Spinal cord (tissue), 10 donors: ENCODE data around the gene NDFIP2. TPM values are rescaled to one million over a fixed set of nuclear protein-coding genes. Genes with fewer than 3 reads are reported as not detected.

Experiments used
- DNase-seq, 6 donors: peaks; one replicate each; pipeline versions ENCODE4 v3.0.0 to v3.0.0-alpha.2; 2013 to 2015; ENCODE audit warnings: low spot score in 6 of 6, low read depth in 4 of 6
- H3K27ac ChIP-seq: one replicate; pipeline ENCODE4 v1.5.1; 2013; ENCODE audit warnings: low read depth, low read length, control low read depth
- H3K27me3 ChIP-seq: one replicate; pipeline ENCODE4 v1.6.1; 2013; ENCODE audit warnings: low read length; ENCODE audit not compliant: control insufficient read depth, insufficient read depth
- H3K36me3 ChIP-seq: one replicate; pipeline ENCODE4 v1.6.1; 2013; ENCODE audit warnings: low read length; ENCODE audit not compliant: control insufficient read depth, insufficient read depth
- H3K4me1 ChIP-seq: one replicate; pipeline ENCODE4 v1.6.1; 2013; ENCODE audit warnings: low read length; ENCODE audit not compliant: control insufficient read depth, insufficient read depth
- H3K4me3 ChIP-seq: one replicate; pipeline ENCODE4 v1.5.1; 2013; ENCODE audit warnings: low read depth, low read length, control low read depth
- H3K9me3 ChIP-seq: one replicate; pipeline ENCODE4 v1.6.1; 2013; ENCODE audit warnings: low read length; ENCODE audit not compliant: control insufficient read depth, insufficient read depth
- WGBS: methylation state at CpG from one replicate; pipeline ENCODE4 v1.1.5; 2013; ENCODE audit warnings: missing lambda C conversion rate; ENCODE audit not compliant: insufficient coverage; 5-methylcytosine and 5-hydroxymethylcytosine counted together
- polyA plus RNA-seq, 2 donors: library from polyadenylated mRNA; unstranded; fragments of 120-200 nt; gene quantifications; one replicate each; pipeline ENCODE4 v1.2.1, GENCODE V29; 2013; ENCODE audit not compliant: insufficient read length in 2 of 2
- total RNA-seq, 2 donors: library from RNA; depleted of rRNA in 1 of 2; stranded (reverse); fragments of 120-200 nt in 1 of 2; fragments of >200 nt in 1 of 2; gene quantifications; one replicate each; pipeline versions ENCODE4 v1.2.3 to v1.2.4, GENCODE V29; 2013 to 2014
- donor health status: healthy.

NDFIP2 gene
- total and polyA plus RNA-seq, 4 donors: 33.4 to 62.5 (median 37.1) TPM

- Histone ChIP-seq H3K27ac (no peak overlapping the region), H3K36me3 (no peaks in the 10 kb centered on the region), H3K4me3 (no peak overlapping the region), H3K27me3 (no peaks in the 10 kb centered on the region), H3K4me1 (no peaks in the 10 kb centered on the region), H3K9me3 (peaks cover 1% of the 10 kb centered on the region)
- WGBS: 93% methylated on average over 3 of the region's 7 CpGs
- DNase-seq: no peak
Observed at GRCh38 chr13:79501538-79502232, 20.7 kb downstream of the NDFIP2 start.

GRCh38 chr13:79502859-79503468, 22.0 kb downstream of the NDFIP2 start:
- H3K4me3 ChIP-seq: no peak overlapping the region
- peaks cover 1% of the 10 kb centered on the region for H3K9me3 ChIP-seq
- no peaks in the 10 kb centered on the region for H3K27me3 ChIP-seq
- H3K36me3 ChIP-seq: no peaks in the 10 kb centered on the region
- H3K27ac ChIP-seq: no peak overlapping the region
- 83% methylated on average over 2 of the region's 3 CpGs for WGBS
- H3K4me1 ChIP-seq: no peaks in the 10 kb centered on the region
- DNase-seq: peak in 1 of 6 donors; percentile 35

DNA sequence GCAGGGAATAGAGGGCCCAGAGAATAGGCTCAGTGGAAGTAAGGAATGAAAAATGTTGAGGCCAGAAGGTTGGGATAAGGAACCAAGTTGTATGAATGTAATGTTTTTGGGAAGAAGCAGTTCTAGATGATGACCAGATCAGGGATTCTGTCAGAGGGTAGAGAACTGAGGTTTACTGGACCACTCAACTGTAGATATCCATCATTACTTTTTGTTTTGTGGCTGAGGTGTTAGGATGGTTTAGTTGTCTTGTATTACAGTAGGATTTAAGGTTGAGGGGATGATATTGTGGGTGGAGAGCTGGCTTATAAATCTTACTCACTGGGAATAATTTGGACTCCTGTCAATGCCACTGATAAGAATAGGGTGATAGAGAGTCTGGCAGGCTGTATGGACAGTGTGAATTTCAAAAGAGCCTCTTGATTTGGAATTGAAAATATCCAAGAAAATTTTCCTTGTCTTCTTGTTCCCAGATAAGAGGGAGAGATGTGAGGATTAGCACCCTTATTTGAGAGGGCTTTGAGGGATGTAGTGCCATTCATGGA, 22.6 kb downstream of the NDFIP2 start:
- Histone ChIP-seq H3K27me3 (no peaks in the 10 kb centered on the region), H3K4me3 (no peak overlapping the region), H3K27ac (no peak overlapping the region), H3K4me1 (no peaks in the 10 kb centered on the region), H3K9me3 (peaks cover 1% of the 10 kb centered on the region), H3K36me3 (no peaks in the 10 kb centered on the region)
- no peak for DNase-seq

- no peak overlapping the region for H3K27ac ChIP-seq
- H3K36me3 ChIP-seq: no peaks in the 10 kb centered on the region
- no peaks in the 10 kb centered on the region for H3K9me3 ChIP-seq
- H3K4me3 ChIP-seq: no peak overlapping the region
- H3K4me1 ChIP-seq: no peaks in the 10 kb centered on the region
- DNase-seq: no peak
- 80% methylated on average over 1 of the region's 6 CpGs for WGBS
- H3K27me3 ChIP-seq: no peaks in the 10 kb centered on the region
Observed at GRCh38 chr13:79508224-79508961, 27.4 kb downstream of the NDFIP2 start.

GRCh38 chr13:79511611-79512010, 30.7 kb downstream of the NDFIP2 start:
- Histone ChIP-seq H3K4me1 (no peaks in the 10 kb centered on the region), H3K4me3 (no peak overlapping the region), H3K27me3 (no peaks in the 10 kb centered on the region), H3K27ac (no peak overlapping the region), H3K36me3 (no peaks in the 10 kb centered on the region), H3K9me3 (no peaks in the 10 kb centered on the region)
- 100% methylated on average over 1 of the region's 2 CpGs for WGBS
- DNase-seq: no peak

GRCh38 chr13:79512950-79513349, 32.0 kb downstream of the NDFIP2 start:
- no peak for DNase-seq
- H3K4me3 ChIP-seq: no peak overlapping the region
- no peaks in the 10 kb centered on the region for H3K36me3 ChIP-seq
- no peaks in the 10 kb centered on the region for H3K27me3 ChIP-seq
- no peak overlapping the region for H3K27ac ChIP-seq
- no peaks in the 10 kb centered on the region for H3K4me1 ChIP-seq
- H3K9me3 ChIP-seq: no peaks in the 10 kb centered on the region

GRCh38 chr13:79516595-79516994, 35.6 kb downstream of the NDFIP2 start:
- no peak for DNase-seq
- H3K4me3 ChIP-seq: no peak overlapping the region
- H3K27me3 ChIP-seq: no peaks in the 10 kb centered on the region
- no peaks in the 10 kb centered on the region for H3K4me1 ChIP-seq
- no peak overlapping the region for H3K27ac ChIP-seq
- no peaks in the 10 kb centered on the region for H3K36me3 ChIP-seq
- H3K9me3 ChIP-seq: no peaks in the 10 kb centered on the region

GRCh38 chr13:79519255-79519654, 38.3 kb downstream of the NDFIP2 start:
- no peak for DNase-seq
- no peak overlapping the region for H3K27ac ChIP-seq
- 60% methylated on average over 1 of the region's 3 CpGs for WGBS
- H3K27me3 ChIP-seq: no peaks in the 10 kb centered on the region
- no peaks in the 10 kb centered on the region for H3K4me1 ChIP-seq
- H3K9me3 ChIP-seq: no peaks in the 10 kb centered on the region
- H3K4me3 ChIP-seq: no peak overlapping the region
- peaks cover 5% of the 10 kb centered on the region for H3K36me3 ChIP-seq

DNA sequence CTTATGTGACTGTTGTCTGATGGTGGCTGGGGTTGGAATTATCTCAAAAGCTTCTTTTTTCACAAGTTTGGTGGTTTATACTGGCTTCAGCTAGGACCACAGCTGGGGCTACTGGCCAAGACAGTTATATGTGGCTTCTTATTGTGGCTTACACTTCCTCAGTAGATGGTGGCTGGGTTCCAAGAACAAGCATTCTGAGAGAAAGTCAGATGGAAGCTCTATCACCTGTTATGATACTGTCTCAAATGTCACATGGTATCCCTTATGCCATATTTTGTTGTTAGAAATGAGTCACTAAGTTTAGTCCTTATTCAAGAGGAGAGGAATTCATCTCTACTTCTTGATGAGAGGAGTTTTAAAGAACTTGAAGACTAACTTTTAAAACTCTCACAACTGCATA, 41.6 kb downstream of the NDFIP2 start:
- DNase-seq: no peak
- Histone ChIP-seq H3K27me3 (no peaks in the 10 kb centered on the region), H3K4me3 (no peak overlapping the region), H3K9me3 (no peaks in the 10 kb centered on the region), H3K27ac (no peak overlapping the region), H3K4me1 (no peaks in the 10 kb centered on the region), H3K36me3 (peaks cover 5% of the 10 kb centered on the region)
